ENCODE measurements around the gene CSNK1G1.

Gene CSNK1G1

DNA sequence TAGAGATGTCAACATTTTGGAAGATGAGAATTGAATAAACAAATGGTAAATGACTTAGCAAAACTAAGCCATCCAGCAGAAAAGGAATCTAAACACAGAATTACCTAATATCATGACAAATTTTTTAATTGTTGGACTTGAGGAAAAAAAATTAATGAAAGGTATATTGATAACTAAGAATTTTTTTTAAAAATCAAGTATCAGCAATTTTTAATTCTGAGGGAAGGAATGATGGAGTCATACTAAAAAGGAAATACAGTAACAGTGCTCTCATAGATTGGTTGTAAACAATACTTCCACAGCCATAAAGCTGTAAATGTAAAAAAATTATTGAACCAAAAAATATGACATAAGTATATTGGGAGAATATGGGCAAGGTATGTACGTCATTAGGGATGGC, 68.0 kb downstream of the CSNK1G1 start:
- no peak for DNase-seq (ENCODE audit: low read depth in 2 of 2)

DNA sequence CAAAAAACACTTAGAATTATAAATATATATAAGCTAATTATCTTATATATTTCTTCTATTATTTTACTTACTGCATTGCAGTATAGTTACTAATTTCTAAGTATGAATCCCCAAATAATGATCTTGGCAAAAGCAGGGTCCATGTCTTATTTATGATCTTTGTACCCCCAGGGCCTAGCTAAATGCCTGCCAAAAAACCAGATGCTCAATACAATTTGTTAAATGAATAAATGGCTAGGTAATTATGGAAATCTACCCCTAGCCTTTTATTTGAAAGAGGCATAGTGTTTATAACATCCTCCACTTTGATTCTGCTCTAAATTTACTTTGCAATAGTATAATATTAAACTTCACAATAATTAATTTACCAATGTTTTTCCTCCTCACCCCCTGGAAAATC, 69.5 kb downstream of the CSNK1G1 start:
- no peak for DNase-seq (ENCODE audit: low read depth in 2 of 2)

DNA sequence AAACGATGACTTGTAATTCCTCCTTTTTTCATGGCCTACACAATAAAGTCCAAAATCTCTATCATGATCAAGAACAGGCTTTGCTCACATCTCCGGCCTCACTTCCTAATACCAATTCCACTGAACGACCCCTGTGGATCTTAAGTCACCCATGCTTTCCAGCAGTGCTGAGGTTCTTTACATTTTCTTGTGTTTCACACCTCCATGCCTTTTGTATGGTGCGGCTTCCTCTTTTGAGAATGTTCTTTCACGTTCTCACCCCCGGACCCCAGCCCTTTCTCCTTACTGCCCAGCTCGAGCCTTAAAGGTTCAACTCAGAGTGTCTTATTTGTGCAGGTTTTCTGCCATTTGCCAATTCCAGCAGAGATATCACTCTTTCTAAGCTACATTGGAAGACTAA, 70.1 kb downstream of the CSNK1G1 start:
- no peak for DNase-seq (ENCODE audit: low read depth in 2 of 2)

DNA sequence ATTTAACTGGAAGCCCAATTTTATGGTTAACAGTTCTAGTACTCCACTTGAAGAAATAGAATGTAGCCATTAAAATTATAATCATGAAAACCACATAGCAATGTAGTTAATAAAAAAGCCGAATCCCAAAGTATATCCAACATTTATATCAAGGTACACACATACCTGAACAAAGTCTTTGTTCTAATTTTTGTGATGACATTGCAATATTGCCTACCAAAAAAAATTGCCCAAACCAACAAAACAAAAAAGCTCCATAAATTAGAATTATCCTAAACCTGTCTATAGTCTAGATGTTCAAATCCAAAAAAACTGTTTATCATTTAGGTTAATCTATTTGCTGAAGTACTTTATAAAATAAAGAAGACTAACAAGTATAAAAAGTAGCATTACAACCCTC, 70.8 kb downstream of the CSNK1G1 start:
- DNase-seq (ENCODE audit: low read depth in 2 of 2), result no peak

DNA sequence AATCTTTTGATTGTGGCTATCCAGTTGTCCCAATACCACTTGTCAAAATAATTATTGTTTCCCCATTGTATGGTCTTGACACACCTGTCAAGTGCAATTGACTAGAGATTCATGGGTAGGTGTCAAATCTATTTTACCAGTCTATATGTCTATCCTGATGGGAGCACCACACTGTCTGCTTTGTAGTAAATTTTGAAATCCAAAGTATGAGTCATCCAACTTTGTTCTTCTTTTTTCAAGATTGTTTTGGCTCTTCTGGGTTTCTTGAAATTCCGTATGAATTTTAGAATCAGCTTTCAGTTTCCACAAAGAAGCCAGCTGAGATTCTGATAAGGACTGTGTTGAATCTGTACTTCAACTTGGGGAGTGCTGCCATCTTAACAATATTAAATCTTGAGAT, 71.9 kb downstream of the CSNK1G1 start:
- no peak for DNase-seq (ENCODE audit: low read depth in 2 of 2)

DNA sequence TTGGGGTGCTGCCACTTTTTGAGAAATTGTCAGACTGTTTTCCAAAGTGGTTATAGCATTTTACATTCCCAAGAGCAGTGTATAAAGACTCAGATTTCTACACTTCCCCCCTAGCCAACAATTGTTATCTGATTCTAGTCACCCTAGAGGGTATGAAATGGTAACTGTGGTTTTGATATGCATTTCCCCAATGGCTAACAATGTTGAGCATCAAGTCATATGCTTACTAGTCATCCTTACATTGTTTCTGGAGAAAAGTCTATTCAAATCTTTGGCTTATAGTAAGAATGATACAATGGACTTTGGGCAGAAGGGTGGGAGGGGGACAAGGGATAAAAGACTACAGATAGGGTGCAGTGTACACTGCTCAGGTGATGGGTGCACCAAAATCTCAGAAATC, 73.3 kb downstream of the CSNK1G1 start:
- no peak for DNase-seq (ENCODE audit: low read depth in 2 of 2)

DNA sequence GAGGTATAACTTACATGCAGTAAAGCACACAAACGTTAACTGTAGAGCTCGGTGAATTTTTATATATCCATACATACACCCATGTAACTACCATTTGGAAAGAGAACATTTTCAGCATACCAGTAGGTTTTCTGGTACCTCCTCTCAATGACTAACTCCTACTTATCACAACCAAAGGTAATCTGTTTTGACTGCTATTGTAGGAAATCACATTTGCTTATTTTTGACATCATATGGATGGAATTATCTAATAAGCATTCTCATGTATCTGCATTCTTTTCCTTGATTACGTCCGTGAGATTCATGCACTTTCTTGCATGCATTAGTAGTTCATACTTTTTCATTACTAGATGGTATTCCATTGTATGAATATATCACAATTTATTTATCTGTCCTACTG, 76.8 kb downstream of the CSNK1G1 start:
- DNase-seq (ENCODE audit: low read depth in 2 of 2), result no peak

DNA sequence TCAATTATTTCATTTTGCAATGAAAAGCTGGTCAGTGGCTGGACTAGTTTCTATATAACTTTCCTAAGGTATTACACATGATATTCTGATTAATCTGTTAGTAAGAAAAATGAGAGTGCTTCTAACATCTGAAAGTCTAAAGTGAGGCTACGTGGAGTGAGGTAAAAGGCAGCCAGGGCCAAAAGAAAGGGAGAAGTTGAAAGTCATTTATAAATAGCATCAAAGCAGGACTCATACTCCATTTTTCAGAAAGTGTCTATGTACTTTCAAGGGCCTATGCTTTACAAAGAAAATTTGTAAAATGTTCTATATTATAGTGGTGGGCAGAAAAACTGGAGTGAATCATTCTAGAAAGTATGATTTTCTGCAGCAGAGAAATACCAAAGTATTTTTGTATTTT, 80.0 kb downstream of the CSNK1G1 start:
- DNase-seq (ENCODE audit: low read depth in 2 of 2), result no peak

DNA sequence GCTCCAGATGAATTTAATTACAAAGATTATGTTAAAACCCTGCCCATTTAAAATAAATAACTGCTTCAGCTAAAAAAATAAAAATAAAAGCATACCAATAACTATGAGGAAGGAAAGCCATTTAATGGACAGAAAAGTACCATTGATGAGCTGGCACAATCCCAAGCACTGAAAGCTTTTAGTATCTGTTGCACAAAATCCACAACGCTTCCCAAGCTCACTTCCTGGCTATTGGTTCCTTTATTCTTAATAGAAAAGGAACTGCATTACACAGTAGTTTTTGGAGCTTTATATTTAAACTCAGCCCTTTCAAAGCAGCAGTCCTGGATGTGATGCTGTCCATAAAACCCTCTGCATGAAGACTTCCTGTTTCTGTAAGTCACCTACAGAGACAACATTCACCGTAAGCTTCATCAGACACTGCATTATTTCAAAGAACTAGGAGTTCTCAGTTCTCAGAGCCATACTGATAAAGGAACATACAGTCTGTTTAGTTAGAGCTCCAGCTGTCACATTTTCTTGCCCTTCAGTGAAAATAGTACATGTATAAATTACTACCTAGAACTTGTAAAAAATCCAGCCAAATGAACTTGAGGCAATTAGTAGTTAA, 81.5 kb downstream of the CSNK1G1 start:
- no peak for DNase-seq (ENCODE audit: low read depth in 2 of 2)

DNA sequence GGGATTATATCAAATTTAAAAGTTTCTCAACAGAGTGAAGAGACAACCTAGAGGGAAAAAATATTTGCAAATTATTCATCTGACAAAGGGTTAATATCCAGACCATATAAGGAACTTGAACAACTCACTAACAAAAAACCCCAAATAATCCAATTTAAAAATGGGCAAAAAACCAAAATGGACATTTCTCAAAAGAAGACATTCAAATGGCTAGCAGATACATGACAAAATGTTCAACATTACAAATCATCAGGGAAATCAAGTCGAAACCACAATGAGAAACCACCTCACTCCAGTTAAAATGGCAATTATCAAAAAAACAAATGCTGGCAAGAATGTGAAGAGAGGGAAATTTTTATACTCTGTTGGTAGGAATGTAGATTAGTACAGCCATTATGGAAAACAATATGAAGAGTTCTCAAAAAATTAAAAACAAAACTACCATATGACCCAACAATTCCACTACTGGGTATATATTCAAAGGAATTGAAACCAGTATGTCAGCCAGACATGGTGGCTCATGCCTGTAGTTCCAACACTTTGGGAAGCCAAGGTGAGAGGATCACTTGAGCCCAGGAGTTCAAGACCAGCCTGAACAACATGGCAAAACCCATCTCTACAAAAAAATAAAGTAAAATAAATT, 88.5 kb downstream of the CSNK1G1 start:
- DNase-seq (ENCODE audit: low read depth in 2 of 2), result no peak

DNA sequence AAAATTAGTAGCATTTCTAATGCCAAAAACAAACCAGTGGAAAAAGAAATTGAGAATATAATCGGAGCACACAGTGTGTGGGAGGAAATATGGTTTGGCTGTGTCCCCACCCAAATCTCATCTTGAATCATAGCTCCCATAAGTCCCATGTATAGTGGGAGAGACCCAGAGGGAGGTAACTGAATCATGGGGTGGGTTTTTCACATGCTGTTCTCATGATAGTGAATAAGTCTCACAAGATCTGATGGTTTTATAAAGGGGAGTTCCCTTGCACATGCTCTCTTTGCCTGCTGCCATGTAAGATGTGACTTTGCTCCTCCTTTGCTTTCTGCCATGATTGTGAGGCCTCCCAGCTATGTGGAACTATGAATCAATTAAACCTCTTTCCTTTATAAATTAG, 90.8 kb downstream of the CSNK1G1 start:
- DNase-seq (ENCODE audit: low read depth in 2 of 2), result peak in 1 of 2 donors; percentile 5

DNA sequence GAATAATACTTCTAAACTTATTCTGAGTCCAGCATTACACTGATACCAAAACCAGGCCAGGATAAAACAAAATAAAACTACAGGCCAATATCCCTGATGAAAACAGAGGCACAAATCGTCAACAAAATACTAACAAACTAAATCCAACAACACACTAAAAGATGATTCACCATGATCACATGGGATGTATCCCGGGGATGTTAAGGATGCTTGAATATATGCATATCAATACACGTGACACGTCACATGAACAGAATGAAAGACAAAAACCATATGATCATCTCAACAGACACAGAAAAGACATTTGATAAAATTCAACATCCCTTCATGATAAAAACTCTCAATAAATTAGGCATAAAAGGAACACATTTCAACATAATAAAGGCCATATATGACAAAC, 91.5 kb downstream of the CSNK1G1 start:
- DNase-seq (ENCODE audit: low read depth in 2 of 2), result no peak

DNA sequence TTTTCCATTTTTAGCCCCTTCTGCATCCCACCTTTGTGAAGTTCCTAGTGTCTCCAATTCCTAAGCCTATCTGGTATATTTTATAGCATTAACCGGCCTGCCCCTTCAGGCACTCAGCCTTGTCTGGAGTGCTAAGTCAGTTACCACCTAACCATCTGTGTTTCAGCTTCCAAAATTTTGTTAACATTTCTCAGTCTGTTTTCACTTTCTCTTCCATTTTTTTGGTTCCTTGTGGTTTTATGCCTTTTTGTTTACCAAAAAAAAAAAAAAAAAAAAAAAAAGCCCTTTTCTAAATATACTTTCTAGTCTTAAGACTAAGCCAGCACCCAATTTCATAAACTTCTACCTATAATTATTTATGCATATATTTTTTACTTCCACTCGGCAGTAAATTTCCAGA, 92.4 kb downstream of the CSNK1G1 start:
- DNase-seq (ENCODE audit: low read depth in 2 of 2), result no peak

DNA sequence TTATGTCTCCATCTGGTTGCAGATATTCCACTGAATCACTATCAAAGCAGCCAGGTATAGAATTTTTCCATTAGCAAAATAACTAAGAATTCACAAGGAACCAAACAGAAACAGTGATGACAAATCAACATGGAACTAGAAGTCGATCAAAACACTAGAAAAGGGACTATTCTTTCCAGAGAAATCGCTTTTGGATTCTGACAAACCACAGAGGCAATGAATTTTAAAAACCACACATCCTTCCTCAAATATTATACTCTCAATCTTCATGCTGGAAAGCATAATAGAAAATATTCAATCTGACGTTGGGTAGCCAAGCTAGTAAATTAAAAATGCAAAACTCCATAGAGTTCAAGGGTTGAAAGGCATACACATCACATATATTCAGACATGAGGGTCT, 99.9 kb downstream of the CSNK1G1 start:
- DNase-seq (ENCODE audit: low read depth in 2 of 2), result no peak

DNA sequence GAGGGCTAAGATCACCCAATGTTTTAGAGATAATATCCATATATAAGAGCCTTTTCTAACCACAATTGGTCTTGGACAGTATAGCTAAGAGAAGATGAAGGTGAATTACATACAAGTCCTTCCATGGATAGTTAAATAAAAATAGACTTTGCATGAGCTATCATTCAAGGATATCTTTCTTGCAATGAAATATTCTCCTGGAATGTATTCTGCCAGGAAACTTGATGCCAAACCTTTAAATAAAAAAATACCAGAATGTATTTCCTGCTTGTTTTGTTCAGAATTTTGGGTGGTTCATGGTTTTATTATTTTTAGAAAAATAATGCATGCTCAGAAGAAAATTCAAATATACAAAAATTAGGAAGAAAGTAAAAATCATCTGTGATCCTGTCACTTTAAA, 104.3 kb downstream of the CSNK1G1 start:
- no peak for DNase-seq (ENCODE audit: low read depth in 2 of 2)

DNA sequence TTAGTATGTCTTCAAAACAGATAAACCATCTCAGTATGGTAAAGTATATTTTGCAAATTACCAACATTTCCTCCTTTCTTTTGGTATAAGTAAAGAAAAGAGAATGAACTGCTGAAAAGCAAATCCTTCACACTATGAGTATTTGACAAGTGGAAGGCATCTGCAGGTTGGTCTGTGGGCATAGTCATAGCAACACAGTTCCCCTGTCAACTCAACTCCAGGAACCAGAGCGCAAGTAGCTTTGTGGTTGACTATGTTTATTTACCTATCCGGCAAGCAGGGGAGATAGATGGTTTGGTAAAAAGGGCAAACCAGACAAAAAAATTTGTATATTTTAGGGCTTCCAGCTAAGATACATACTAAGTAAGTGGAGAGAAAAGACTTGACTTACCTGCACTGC, 104.9 kb downstream of the CSNK1G1 start:
- DNase-seq (ENCODE audit: low read depth in 2 of 2), result no peak

DNA sequence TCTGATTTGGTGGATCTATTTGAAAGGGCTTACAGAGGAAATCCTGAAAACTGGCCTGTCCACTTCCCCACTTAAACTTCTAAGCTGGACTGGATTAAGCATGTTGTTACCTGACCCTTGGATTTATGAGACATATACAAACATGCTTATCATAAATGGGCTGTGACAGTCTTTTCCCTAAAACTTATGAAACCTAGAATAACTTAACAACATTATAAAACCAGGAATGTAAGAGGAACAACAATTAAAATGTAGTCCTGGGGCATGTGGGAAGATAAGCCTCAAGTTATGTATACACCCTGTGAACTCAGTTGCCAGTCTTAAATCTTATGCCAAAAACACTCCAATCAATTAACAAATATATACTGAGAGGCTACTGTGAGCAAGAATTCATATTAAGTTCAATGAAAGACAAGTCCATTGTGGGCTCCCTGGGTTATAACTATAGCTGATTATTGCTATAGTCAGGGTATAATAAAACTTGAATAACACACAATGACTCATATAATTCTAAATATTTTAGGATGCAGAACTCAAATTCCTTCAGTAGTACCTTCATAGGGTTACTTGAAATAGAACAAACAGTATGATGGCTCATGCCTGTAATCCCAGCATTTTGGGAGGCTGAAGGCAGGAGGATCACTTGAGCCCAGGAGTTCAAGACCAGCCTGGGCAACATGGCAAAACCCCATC, 105.9 kb downstream of the CSNK1G1 start:
- no peak for DNase-seq (ENCODE audit: low read depth in 2 of 2)

DNA sequence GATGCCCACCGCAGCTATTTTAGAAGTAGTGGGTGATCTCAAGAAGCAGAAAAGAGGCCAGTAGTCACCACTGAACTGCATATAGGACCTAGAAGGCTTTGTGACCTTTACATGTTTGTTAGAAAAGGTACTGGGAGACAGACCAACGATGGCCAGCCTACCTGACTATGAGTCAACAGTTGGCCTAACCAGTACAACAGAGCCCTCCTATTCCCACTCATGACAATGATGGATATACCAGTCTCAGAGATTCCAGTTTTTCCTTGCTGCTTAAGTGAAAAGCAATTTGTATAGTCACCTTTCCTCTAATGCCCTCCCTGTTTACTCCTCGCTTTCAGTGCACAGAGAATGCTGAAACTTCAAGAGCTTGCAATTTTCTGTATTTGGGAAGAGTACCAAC, 106.6 kb downstream of the CSNK1G1 start:
- no peak for DNase-seq (ENCODE audit: low read depth in 2 of 2)

DNA sequence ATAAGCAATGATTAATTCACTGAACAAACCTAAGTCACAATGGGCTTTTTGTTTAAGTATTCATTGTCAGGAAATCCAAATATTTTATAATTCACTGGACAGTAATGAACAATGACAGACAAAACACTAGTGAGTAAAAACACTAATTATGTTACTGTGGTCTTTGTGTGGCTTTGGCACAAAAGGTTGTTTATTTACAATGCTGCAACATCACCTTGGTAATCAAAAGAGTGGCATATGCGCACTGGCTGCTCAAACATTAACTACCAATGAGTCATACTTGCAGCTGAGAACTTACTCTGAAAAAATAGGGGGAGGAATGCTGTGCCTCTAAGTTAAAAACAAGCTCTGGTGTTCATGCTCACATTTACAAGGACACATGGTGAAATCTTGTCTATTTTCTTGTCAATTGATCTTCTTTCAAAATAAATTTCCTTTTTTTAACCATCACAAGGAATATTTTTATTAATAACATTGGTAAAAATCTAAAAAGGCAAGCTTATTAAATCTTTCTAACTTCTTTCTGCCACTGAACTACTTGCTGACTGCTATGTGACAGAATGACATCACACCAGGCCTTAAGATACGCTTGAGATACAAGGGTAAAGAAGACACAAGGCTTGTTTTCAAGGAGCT, 107.9 kb downstream of the CSNK1G1 start:
- DNase-seq (ENCODE audit: low read depth in 2 of 2), result no peak

DNA sequence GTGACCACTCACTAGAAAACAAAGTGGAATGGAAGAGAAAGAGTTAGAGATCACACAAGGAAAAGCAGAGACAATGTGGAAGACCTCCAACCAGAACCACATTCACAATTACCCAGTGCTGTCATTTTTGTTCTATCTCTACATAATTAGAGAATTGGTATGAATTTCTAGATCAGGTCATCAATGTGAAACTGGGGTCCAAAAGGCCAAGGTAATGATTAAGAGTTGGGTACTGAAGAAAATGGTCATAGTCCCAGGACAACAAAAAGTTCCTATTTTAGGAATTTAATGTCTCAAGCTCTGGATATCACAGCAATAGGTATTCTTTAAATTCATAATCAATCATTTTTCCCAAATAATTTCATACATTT, 108.5 kb downstream of the CSNK1G1 start:
- no peak for DNase-seq (ENCODE audit: low read depth in 2 of 2)

DNA sequence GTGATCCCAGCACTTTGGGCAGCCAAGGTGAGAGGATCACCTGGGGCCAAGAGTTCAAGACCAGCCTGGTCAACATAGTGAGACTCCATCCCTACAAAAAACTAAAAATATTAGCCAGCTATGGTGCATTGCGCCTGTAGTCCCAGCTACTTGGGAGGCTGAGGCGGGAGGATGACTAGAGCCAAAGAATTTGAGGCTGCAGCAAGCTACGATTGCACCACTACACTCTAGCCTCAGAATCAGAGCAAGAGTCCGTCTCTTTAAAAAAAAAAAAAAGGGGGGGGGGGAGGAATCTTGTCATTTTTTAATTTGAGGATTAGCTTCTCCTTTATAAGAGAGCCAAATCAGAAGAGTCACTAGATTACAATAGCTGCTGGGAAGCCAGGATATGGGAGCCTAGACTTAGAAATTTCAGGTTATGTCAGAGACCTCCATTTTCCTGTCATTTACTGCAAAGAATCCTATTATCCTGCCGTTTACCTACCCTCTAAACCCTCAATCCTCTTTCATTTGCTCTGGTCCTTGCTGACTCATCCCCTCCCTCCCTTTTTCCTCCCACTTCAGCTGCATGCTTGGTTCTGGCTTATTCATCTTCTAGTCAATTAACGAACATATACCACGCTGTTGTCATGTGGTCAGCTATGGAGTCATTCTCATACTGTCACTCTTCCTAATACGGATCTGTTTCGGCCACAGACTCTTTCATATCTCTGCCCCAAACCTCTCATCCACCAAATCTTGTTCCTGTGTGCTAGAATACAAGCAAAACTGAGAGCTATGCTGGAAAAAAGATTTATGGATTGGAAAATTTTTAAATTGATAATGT, 109.4 kb downstream of the CSNK1G1 start:
- DNase-seq (ENCODE audit: low read depth in 2 of 2), result peak; percentile 47 to 58

DNA sequence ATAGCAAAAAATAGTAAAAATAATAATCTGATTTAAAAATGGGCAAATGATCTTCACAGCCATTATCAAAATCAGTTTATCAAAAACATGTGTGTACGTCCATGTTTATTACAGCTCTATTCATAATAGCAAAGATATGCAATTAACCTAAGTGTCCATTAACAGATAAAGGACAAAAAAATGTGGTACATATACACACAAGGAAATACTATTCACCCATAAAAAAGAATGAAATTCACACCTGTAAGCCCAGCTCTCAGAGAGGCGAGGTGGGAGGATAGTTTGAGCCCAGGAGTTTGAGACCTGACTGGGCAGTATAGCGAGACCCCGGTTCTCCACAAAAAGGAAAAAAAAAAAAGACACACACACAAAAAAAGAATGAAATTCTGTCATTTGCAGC, 110.6 kb downstream of the CSNK1G1 start:
- no peak for DNase-seq (ENCODE audit: low read depth in 2 of 2)

Measured in stimulated activated CD8-positive, alpha-beta memory T cell treated with anti-CD3 and anti-CD28 coated beads, Interleukin-15, amount 100 ng/mL, for 48 hours (primary cell).